ENCODE results near the gene COX6B2. TPM values are rescaled to one million over a fixed set of nuclear protein-coding genes. Genes with fewer than 3 reads are reported as not detected.

The COX6B2 gene
- total RNA-seq, 2 donors from 2014 or later, result 10.2 TPM; not detected in 1

GRCh38 chr19:55341171-55341588 lies 13.3 kb downstream of the COX6B2 start:
- under 1% methylated on average over 10 of the region's 15 CpGs for WGBS
- Histone ChIP-seq H3K27me3 (replicated peaks; ENCODE audit: insufficient read depth) (no peaks in the 10 kb centered on the region), H3K4me3 (peak overlapping the region; percentile 51 to 88), H3K9me3 (no peaks in the 10 kb centered on the region), H3K27ac (peak overlapping the region in 1 of 2 donors; percentile 84), H3K4me1 (replicated peaks) (peaks cover 3% of the 10 kb centered on the region), H3K36me3 (no peaks in the 10 kb centered on the region)
- intact Hi-C loops (cut with DNase I), result loop anchor here (5.0 kb wide), 2 partner anchors 39 to 46 kb away; partner anchors contain the start of gene RPL28
- no peak for TF ChIP-seq POLR2AphosphoS5 (IDR thresholded peaks at IDR 0.05)
- TF ChIP-seq POLR2A (IDR thresholded peaks at IDR 0.05), result peak; percentile 11
- DNase-seq (ENCODE audit: low spot score), result peak; percentile 33

GRCh38 chr19:55340784-55341147 lies 13.8 kb downstream of the COX6B2 start:
- Histone ChIP-seq H3K4me3 (peak overlapping the region; percentile 51 to 88), H3K9me3 (no peaks in the 10 kb centered on the region), H3K4me1 (replicated peaks) (peaks cover 3% of the 10 kb centered on the region), H3K36me3 (no peaks in the 10 kb centered on the region), H3K27ac (peak overlapping the region; percentile 84 to 92), H3K27me3 (replicated peaks; ENCODE audit: insufficient read depth) (no peaks in the 10 kb centered on the region)
- WGBS, result 2% methylated on average over 24 of the region's 24 CpGs
- no peak for DNase-seq (ENCODE audit: low spot score)
- intact Hi-C loops (cut with DNase I), result loop anchor here (5.0 kb wide), 2 partner anchors 38 to 47 kb away; partner anchors contain the start of gene RPL28
- TF ChIP-seq POLR2AphosphoS5 (IDR thresholded peaks at IDR 0.05) (no peak), CTCF (IDR thresholded peaks at IDR 0.05) (peak in 2 of 4 experiments; percentile 9 to 19), POLR2A (IDR thresholded peaks at IDR 0.05) (no peak)

GRCh38 chr19:55339889-55340783 lies 14.4 kb downstream of the COX6B2 start:
- Histone ChIP-seq H3K9me3 (no peaks in the 10 kb centered on the region), H3K4me3 (peak overlapping the region; percentile 51 to 88), H3K36me3 (no peaks in the 10 kb centered on the region), H3K4me1 (replicated peaks) (peaks cover 3% of the 10 kb centered on the region), H3K27ac (peak overlapping the region; percentile 84 to 92), H3K27me3 (replicated peaks; ENCODE audit: insufficient read depth) (no peaks in the 10 kb centered on the region)
- no peak for DNase-seq (ENCODE audit: low spot score)
- TF ChIP-seq POLR2A (IDR thresholded peaks at IDR 0.05) (peak; percentile 97), POLR2AphosphoS5 (IDR thresholded peaks at IDR 0.05) (no peak)
- 2% methylated on average over 44 of the region's 44 CpGs for WGBS
- intact Hi-C loops (cut with DNase I), result loop anchor here (5.0 kb wide), 2 partner anchors 38 to 47 kb away; partner anchors contain the start of gene RPL28

- under 1% methylated on average over 63 of the region's 63 CpGs for WGBS
- H3K4me1 ChIP-seq (replicated peaks), result peaks cover 3% of the 10 kb centered on the region
- intact Hi-C loops (cut with DNase I), result no loop called here
- peak; percentile 91 for TF ChIP-seq POLR2A (IDR thresholded peaks at IDR 0.05)
- peak; percentile 93 for TF ChIP-seq POLR2AphosphoS5 (IDR thresholded peaks at IDR 0.05)
- TF ChIP-seq CTCF (IDR thresholded peaks at IDR 0.05), result peak in 3 of 4 experiments; percentile 14 to 90 (median 71)
- peak within 1 kb of the TSS; percentile 51 to 88 for H3K4me3 ChIP-seq
- no peaks in the 10 kb centered on the region for H3K36me3 ChIP-seq
- no peaks in the 10 kb centered on the region for H3K27me3 ChIP-seq (replicated peaks; ENCODE audit: insufficient read depth)
- peak within 1 kb of the TSS; percentile 90 to 92 for H3K27ac ChIP-seq
- H3K9me3 ChIP-seq, result no peaks in the 10 kb centered on the region
- peak; percentile 100 for DNase-seq (ENCODE audit: low spot score)
These were observed 15.2 kb downstream of the COX6B2 start, which contains the start of gene KMT5C for GRCh38 chr19:55339105-55339888. Gene KMT5C (plus strand): TSS chr19:55339876. CDS start chr19:55341937, 2,061 bp downstream.

- Histone ChIP-seq H3K27me3 (replicated peaks; ENCODE audit: insufficient read depth) (no peaks in the 10 kb centered on the region), H3K4me3 (no peak overlapping the region), H3K9me3 (no peaks in the 10 kb centered on the region), H3K27ac (no peak overlapping the region), H3K4me1 (replicated peaks) (peaks cover 3% of the 10 kb centered on the region), H3K36me3 (no peaks in the 10 kb centered on the region)
- no peak for TF ChIP-seq POLR2A (IDR thresholded peaks at IDR 0.05)
- no peak for TF ChIP-seq POLR2AphosphoS5 (IDR thresholded peaks at IDR 0.05)
- no peak for TF ChIP-seq CTCF (IDR thresholded peaks at IDR 0.05)
- intact Hi-C loops (cut with DNase I), result no loop called here
- WGBS, result 44% methylated on average over 7 of the region's 7 CpGs
- DNase-seq (ENCODE audit: low spot score), result no peak
These were observed 18.4 kb downstream of the COX6B2 start for GRCh38 chr19:55336101-55336500.

All from prostate gland (tissue), 2 donors.